Stomach (tissue), 9 donors: ENCODE results near the gene BOLA1. TPM values are rescaled to one million over a fixed set of nuclear protein-coding genes. Genes with fewer than 3 reads are reported as not detected.

Source experiments
- DNase-seq, 2 donors: peaks; one replicate each; pipeline versions ENCODE4 v3.0.0 to v3.0.0-alpha.2; 2013 to 2019
- H3K27ac ChIP-seq, 5 donors: fragments of 200-600 bp in 4 of 5; sonication (generic) in 4 of 5; one replicate each; pipeline ENCODE4 v1.5.1; 2013 to 2019; ENCODE audit warnings: mild to moderate bottlenecking in 1 of 5, moderate library complexity in 1 of 5
- H3K27me3 ChIP-seq, 3 donors: fragments of 200-600 bp; sonication (generic); one replicate each; pipeline ENCODE4 v1.5.1; 2017 to 2019; ENCODE audit warnings: mixed run types in 1 of 3
- H3K36me3 ChIP-seq, 4 donors: fragments of 200-600 bp; sonication (generic); 1 replicate in 3 of 4; 2 replicates in 1 of 4; pipeline ENCODE4 v1.5.1; 2016 to 2019
- H3K4me1 ChIP-seq, 4 donors: fragments of 200-600 bp; sonication (generic); one replicate each; pipeline ENCODE4 v1.5.1; 2016 to 2019
- H3K4me3 ChIP-seq, 4 donors: fragments of 200-600 bp; sonication (generic) in 3 of 4; one replicate each; pipeline ENCODE4 v1.5.1; 2016 to 2019; ENCODE audit warnings: mild to moderate bottlenecking in 1 of 4
- H3K9me3 ChIP-seq, 4 donors: fragments of 200-600 bp; sonication (generic); one replicate each; pipeline ENCODE4 v1.5.1; 2016 to 2019
- EP300 ChIP-seq: sonication (generic); formaldehyde crosslinking; IDR thresholded peaks from one replicate; pipeline ENCODE4 v1.6.1; 2017; ENCODE audit warnings: antibody characterized with exemption
- POLR2A ChIP-seq, 4 donors: fragments of 450-650 bp; IDR thresholded peaks; one replicate each; pipeline ENCODE4 v1.6.1; 2016; ENCODE audit warnings: antibody characterized with exemption in 4 of 4, control low read depth in 2 of 4, mild to moderate bottlenecking in 1 of 4, moderate library complexity in 1 of 4
- POLR2AphosphoS5 ChIP-seq, 3 donors: sonication (generic); formaldehyde crosslinking; IDR thresholded peaks; one replicate each; pipeline ENCODE4 v1.6.1; 2016; ENCODE audit warnings: antibody characterized with exemption in 3 of 3
- WGBS, 5 donors: extraction: QIAGEN DNeasy Blood & Tissue Kit in 3 of 5; methylation state at CpG; one replicate each; pipeline versions ENCODE4 v1.1.5 to v1.1.7; 2013 to 2018; 5-methylcytosine and 5-hydroxymethylcytosine counted together
- intact Hi-C: fragments of 100-400 bp; cut with DNase I; formaldehyde crosslinking; loops from one replicate; pipeline ENCODE4 v1.15.1; 2023; ENCODE audit warnings: low total_unique reads
- polyA plus RNA-seq, 3 donors: library from polyadenylated mRNA; stranded (reverse); fragments of 200-250 nt; gene quantifications; one replicate each; pipeline ENCODE4 v1.2.3, GENCODE V29; 2013
- total RNA-seq, 5 donors: library from RNA; depleted of rRNA; stranded (reverse); fragments of >200 nt; gene quantifications; one replicate each; pipeline versions ENCODE4 v1.1.0 to v1.2.3, GENCODE V29; 2014 to 2016
- TF ChIP-seq, protein P1 (sequence below), 7 experiments: fragments of 450-650 bp in 4 of 7; fragments of 200-600 bp in 3 of 7; sonication (generic) in 3 of 7; IDR thresholded peaks; one replicate each; pipeline ENCODE4 v1.5.1; 2016 to 2019; ENCODE audit warnings: antibody characterized with exemption in 7 of 7, control low read depth in 2 of 7, mild to moderate bottlenecking in 1 of 7
- donor health status: healthy with polysubstance abuse.
- donor health status: Bipolar disorder and iron deficiency.
- donor health status: healthy.

The BOLA1 gene
- total and polyA plus RNA-seq, 8 donors = 2.9 to 48.7 (median 24.4) TPM

DNA sequence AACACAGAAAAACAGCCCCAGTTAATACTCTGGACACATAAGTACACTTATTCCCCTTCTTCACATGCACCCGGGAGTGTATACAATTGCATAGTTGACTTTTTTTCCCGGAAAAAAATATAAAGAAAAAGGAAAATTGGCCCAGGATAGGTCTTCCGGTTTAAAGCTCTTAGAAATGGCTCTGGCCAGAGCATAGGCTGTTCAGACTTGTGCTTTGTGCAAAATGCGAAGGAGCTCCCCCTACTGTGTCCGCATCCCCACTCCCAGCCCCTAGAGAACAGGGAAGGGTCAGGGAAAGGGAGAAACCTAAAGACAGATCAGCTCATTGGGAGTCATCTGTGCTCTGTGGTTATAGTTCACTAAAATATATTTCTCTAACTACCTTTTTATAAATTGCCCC lies 42.8 kb downstream of the BOLA1 start:
- H3K9me3 ChIP-seq = no peaks in the 10 kb centered on the region
- H3K36me3 ChIP-seq = peaks cover 32 to 43% (median 39%) of the 10 kb centered on the region in 4 donors
- H3K27ac ChIP-seq = peak overlapping the region in 3 of 5 donors; percentile 36 to 88 (median 62)
- whole genome bisulfite sequencing, 5 donors = 34 to 55% (median 40%) methylated on average over 5 of the region's 5 CpGs
- no peak overlapping the region for H3K4me3 ChIP-seq
- peak in 1 of 2 donors; percentile 79 for DNase-seq
- H3K27me3 ChIP-seq = no peaks in the 10 kb centered on the region
- peaks cover 19 to 54% (median 37%) of the 10 kb centered on the region in 4 donors for H3K4me1 ChIP-seq
- peak in 1 of 3 donors; percentile 10 for TF ChIP-seq POLR2AphosphoS5 (IDR thresholded peaks at IDR 0.05)
- TF ChIP-seq, protein P1, sequence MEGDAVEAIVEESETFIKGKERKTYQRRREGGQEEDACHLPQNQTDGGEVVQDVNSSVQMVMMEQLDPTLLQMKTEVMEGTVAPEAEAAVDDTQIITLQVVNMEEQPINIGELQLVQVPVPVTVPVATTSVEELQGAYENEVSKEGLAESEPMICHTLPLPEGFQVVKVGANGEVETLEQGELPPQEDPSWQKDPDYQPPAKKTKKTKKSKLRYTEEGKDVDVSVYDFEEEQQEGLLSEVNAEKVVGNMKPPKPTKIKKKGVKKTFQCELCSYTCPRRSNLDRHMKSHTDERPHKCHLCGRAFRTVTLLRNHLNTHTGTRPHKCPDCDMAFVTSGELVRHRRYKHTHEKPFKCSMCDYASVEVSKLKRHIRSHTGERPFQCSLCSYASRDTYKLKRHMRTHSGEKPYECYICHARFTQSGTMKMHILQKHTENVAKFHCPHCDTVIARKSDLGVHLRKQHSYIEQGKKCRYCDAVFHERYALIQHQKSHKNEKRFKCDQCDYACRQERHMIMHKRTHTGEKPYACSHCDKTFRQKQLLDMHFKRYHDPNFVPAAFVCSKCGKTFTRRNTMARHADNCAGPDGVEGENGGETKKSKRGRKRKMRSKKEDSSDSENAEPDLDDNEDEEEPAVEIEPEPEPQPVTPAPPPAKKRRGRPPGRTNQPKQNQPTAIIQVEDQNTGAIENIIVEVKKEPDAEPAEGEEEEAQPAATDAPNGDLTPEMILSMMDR (IDR thresholded peaks at IDR 0.05) = no peak
- intact Hi-C loops = no loop called here

DNA sequence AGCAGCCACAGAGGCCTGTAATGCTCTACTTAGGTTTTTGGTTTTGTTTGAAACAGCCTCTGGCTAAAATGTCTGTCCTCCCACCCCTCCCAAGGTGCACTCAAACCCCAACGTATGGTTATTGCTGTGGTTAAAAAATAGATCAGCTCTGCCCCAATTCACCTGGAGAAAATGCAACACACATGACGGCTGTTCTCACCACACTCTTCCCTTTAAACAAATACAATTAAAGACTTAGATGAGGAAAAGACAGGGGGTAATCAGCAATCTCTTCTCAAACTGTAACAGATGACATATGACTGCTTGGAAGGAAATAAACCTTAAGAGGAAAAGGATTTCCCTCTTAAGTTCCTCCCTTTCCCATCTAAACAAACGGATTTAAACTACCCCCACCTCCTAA lies 43.5 kb downstream of the BOLA1 start:
- peaks cover 37 to 50% (median 46%) of the 10 kb centered on the region in 4 donors for H3K36me3 ChIP-seq
- H3K27ac ChIP-seq = peak overlapping the region in 3 of 5 donors; percentile 36 to 88 (median 62)
- 41 to 59% (median 52%) methylated on average over 3 of the region's 3 CpGs for WGBS, 5 donors
- H3K9me3 ChIP-seq = no peaks in the 10 kb centered on the region
- H3K27me3 ChIP-seq = no peaks in the 10 kb centered on the region
- no peak overlapping the region for H3K4me3 ChIP-seq
- peaks cover 13 to 47% (median 30%) of the 10 kb centered on the region in 4 donors for H3K4me1 ChIP-seq
- intact Hi-C loops = no loop called here
- TF ChIP-seq POLR2AphosphoS5 (IDR thresholded peaks at IDR 0.05) (no peak), EP300 (no peak), POLR2A (IDR thresholded peaks at IDR 0.05) (no peak)
- TF ChIP-seq, protein P1 (IDR thresholded peaks at IDR 0.05) = no peak
- no peak for DNase-seq

DNA sequence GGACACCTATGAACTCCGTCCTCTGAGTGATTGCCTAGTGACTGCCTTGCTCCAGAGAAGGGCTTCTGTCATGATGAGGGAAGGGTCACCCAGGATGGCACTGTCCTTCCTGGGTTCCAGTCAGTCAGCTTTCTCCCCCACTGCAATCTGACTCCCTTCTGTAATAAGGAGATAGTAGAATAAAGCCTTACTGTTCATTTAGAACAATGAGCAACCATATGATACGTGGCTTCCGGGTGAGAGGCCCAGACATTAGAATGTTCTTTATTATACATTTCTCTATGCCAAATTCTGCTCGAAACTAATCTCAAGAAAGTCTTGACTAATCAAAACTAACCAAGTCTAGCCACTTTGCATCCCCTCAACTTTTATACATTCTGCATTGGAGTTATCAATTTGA lies 45.8 kb downstream of the BOLA1 start:
- Histone ChIP-seq H3K36me3 (peaks cover 54 to 73% (median 69%) of the 10 kb centered on the region in 4 donors), H3K9me3 (no peaks in the 10 kb centered on the region), H3K4me1 (peaks cover 0 to 25% (median 12%) of the 10 kb centered on the region in 4 donors), H3K4me3 (no peak overlapping the region), H3K27me3 (no peaks in the 10 kb centered on the region), H3K27ac (no peak overlapping the region)
- DNase-seq = no peak
- TF ChIP-seq, protein P1 (IDR thresholded peaks at IDR 0.05) = no peak
- no peak for TF ChIP-seq EP300
- TF ChIP-seq POLR2A (IDR thresholded peaks at IDR 0.05) = no peak
- TF ChIP-seq POLR2AphosphoS5 (IDR thresholded peaks at IDR 0.05) = no peak
- intact Hi-C loops = no loop called here
- 78 to 93% (median 89%) methylated on average over 4 of the region's 4 CpGs for WGBS, 5 donors

DNA sequence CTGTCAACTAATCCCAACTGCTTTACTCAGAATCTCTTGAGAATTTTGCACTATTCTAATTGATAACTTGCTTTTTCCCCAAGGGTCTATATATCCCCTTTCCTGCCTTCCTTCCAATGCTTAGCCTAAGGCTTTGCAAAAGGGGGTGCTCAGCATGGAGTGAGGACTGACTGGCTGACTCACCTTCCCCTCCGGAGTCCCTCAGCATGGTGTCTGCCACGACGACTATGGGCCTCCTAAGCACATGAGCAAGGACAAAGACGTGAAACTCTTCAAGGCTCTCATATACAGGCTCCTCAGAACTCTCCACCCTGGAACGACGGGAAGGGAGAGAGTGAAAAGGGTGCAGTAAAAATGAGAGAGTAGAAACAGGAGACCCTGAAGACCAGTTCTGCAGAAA lies 50.5 kb downstream of the BOLA1 start:
- intact Hi-C loops = no loop called here
- TF ChIP-seq, protein P1 (IDR thresholded peaks at IDR 0.05) = no peak
- TF ChIP-seq POLR2AphosphoS5 (IDR thresholded peaks at IDR 0.05) (no peak), EP300 (no peak), POLR2A (IDR thresholded peaks at IDR 0.05) (no peak)
- Histone ChIP-seq H3K4me3 (no peak overlapping the region), H3K27ac (no peak overlapping the region), H3K27me3 (no peaks in the 10 kb centered on the region), H3K4me1 (no peaks in the 10 kb centered on the region), H3K36me3 (peaks cover 43 to 70% (median 59%) of the 10 kb centered on the region in 4 donors), H3K9me3 (no peaks in the 10 kb centered on the region)
- no peak for DNase-seq
- WGBS, 5 donors = 77 to 89% (median 86%) methylated on average over 6 of the region's 6 CpGs

Other genes starting within 250 kb of the BOLA1 start
- 1 to 10 TPM in 2 of 5 donors, not detected in 3; 3.5 to 5.3 TPM for gene FCGR1A, start 116.9 kb upstream of the BOLA1 start, total RNA-seq
- gene FCGR1A, start 116.9 kb upstream of the BOLA1 start, polyA plus RNA-seq = 1 to 10 TPM; 3.9 to 9.4 (median 7.5) TPM
- 1 to 10 TPM in 3 of 5 donors, under 1 TPM in 1, not detected in 1; 0.58 to 4.6 (median 2.3) TPM for gene SV2A, start 18.3 kb downstream of the BOLA1 start, total RNA-seq
- 1 to 10 TPM in 1 of 3 donors, under 1 TPM in 2; 0.46 to 1.4 (median 1.00) TPM for gene SV2A, start 18.3 kb downstream of the BOLA1 start, polyA plus RNA-seq
- 10 to 100 TPM in 4 of 5 donors, 1 to 10 TPM in 1; 9.4 to 36.5 (median 19.3) TPM for gene SF3B4, start 28.2 kb downstream of the BOLA1 start, total RNA-seq
- gene SF3B4, start 28.2 kb downstream of the BOLA1 start, polyA plus RNA-seq = 10 to 100 TPM; 23.3 to 31.7 (median 30.5) TPM
- gene MTMR11, start 37.3 kb downstream of the BOLA1 start, total RNA-seq = 100 to 1,000 TPM in 1 of 5 donors, 10 to 100 TPM in 2, 1 to 10 TPM in 2; 3.6 to 169 (median 22.2) TPM
- gene MTMR11, start 37.3 kb downstream of the BOLA1 start, polyA plus RNA-seq = 1 to 10 TPM; 3.5 to 6.9 (median 6.4) TPM
- 10 to 100 TPM in 4 of 5 donors, 1 to 10 TPM in 1; 9.0 to 38.8 (median 25.9) TPM for gene OTUD7B, start 111.2 kb downstream of the BOLA1 start, total RNA-seq
- gene OTUD7B, start 111.2 kb downstream of the BOLA1 start, polyA plus RNA-seq = 1 to 10 TPM; 2.2 to 6.0 (median 5.0) TPM
- gene VPS45, start 168.2 kb downstream of the BOLA1 start, total RNA-seq = 10 to 100 TPM; 13.3 to 69.9 (median 41.9) TPM
- gene VPS45, start 168.2 kb downstream of the BOLA1 start, polyA plus RNA-seq = 10 to 100 TPM; 15.3 to 21.7 (median 15.9) TPM